Stimulated activated CD8-positive, alpha-beta memory T cell treated with anti-CD3 and anti-CD28 coated beads, Interleukin-4, amount 100 ng/mL, for 48 hours (primary cell): ENCODE measurements around the gene GFRA1.

Experiments
- DNase-seq: peaks from one replicate; pipeline ENCODE4 v3.0.0-alpha.2; 2020

GFRA1 gene

GRCh38 chr10:116098411-116099022 is 174.5 kb downstream of the GFRA1 start:
- no peak for DNase-seq

- DNase-seq: no peak
These were observed 175.7 kb downstream of the GFRA1 start for GRCh38 chr10:116097239-116097784.

- DNase-seq: no peak
These were observed 176.5 kb downstream of the GFRA1 start for GRCh38 chr10:116096526-116096925.

- DNase-seq: no peak
These were observed 178.7 kb downstream of the GFRA1 start for GRCh38 chr10:116094356-116094755.

- DNase-seq: no peak
These were observed 180.0 kb downstream of the GFRA1 start for GRCh38 chr10:116093031-116093430.

GRCh38 chr10:116088985-116089384 is 184.0 kb downstream of the GFRA1 start:
- DNase-seq: no peak

GRCh38 chr10:116085323-116085722 is 187.7 kb downstream of the GFRA1 start:
- DNase-seq: no peak

GRCh38 chr10:116084161-116084560 is 188.8 kb downstream of the GFRA1 start:
- DNase-seq: no peak

- no peak for DNase-seq
These were observed 189.7 kb downstream of the GFRA1 start for GRCh38 chr10:116083226-116083762.

GRCh38 chr10:116082762-116083161 is 190.2 kb downstream of the GFRA1 start:
- DNase-seq: no peak

GRCh38 chr10:116082206-116082605 is 190.8 kb downstream of the GFRA1 start:
- DNase-seq: no peak

- DNase-seq: no peak
These were observed 192.5 kb downstream of the GFRA1 start for GRCh38 chr10:116080553-116080952.

GRCh38 chr10:116079355-116079754 is 193.7 kb downstream of the GFRA1 start:
- DNase-seq: no peak

GRCh38 chr10:116076621-116077020 is 196.4 kb downstream of the GFRA1 start:
- no peak for DNase-seq

GRCh38 chr10:116073510-116073909 is 199.5 kb downstream of the GFRA1 start:
- no peak for DNase-seq

- DNase-seq: no peak
These were observed 200.0 kb downstream of the GFRA1 start for GRCh38 chr10:116073001-116073400.

- no peak for DNase-seq
These were observed 201.4 kb downstream of the GFRA1 start for GRCh38 chr10:116071453-116072148.

- DNase-seq: no peak
These were observed 202.2 kb downstream of the GFRA1 start for GRCh38 chr10:116070743-116071320.

GRCh38 chr10:116069856-116070255 is 203.2 kb downstream of the GFRA1 start:
- DNase-seq: no peak

- no peak for DNase-seq
These were observed 205.2 kb downstream of the GFRA1 start for GRCh38 chr10:116067825-116068224.

- no peak for DNase-seq
These were observed 209.9 kb downstream of the GFRA1 start for GRCh38 chr10:116063107-116063506.

- DNase-seq: no peak
These were observed 212.1 kb downstream of the GFRA1 start for GRCh38 chr10:116060864-116061263.

GRCh38 chr10:116059320-116059719 is 213.7 kb downstream of the GFRA1 start:
- DNase-seq: no peak
